Left ventricle myocardium inferior (tissue), 1 donor: ENCODE measurements around the gene CCM2. TPM values are rescaled to one million over a fixed set of nuclear protein-coding genes. Genes with fewer than 3 reads are reported as not detected.

ENCODE experiments used
- DNase-seq: peaks from one replicate; pipeline ENCODE4 v3.0.0-alpha.2; 2020
- H3K27ac ChIP-seq: fragments of 200-600 bp; replicated peaks from 2 replicates; pipeline ENCODE4 v1.8.0; 2021
- H3K27me3 ChIP-seq: fragments of 200-600 bp; 2 replicates; pipeline ENCODE4 v1.8.0; 2021; ENCODE audit warnings: low read depth
- H3K36me3 ChIP-seq: fragments of 200-600 bp; 2 replicates; pipeline ENCODE4 v1.8.0; 2021
- H3K4me1 ChIP-seq: fragments of 200-600 bp; 2 replicates; pipeline ENCODE4 v1.8.0; 2021
- H3K4me3 ChIP-seq: fragments of 200-600 bp; 2 replicates; pipeline ENCODE4 v1.8.0; 2021; ENCODE audit warnings: mild to moderate bottlenecking, moderate library complexity
- H3K9me3 ChIP-seq: fragments of 200-600 bp; replicated peaks from 2 replicates; pipeline ENCODE4 v1.8.0; 2021
- intact Hi-C: fragments of 100-400 bp; cut with micrococcal nuclease; formaldehyde crosslinking; loops from one replicate; pipeline ENCODE4 v1.11.0; 2022
- total RNA-seq: library from RNA; stranded (reverse); fragmentation: NEBNext Ultra II Directional; extraction: Animal tissue kit (Norgen Biotek cat#: 25700); gene quantifications from one replicate; pipeline ENCODE4 v1.2.1, GENCODE V29; 2021
- TF ChIP-seq, protein P1 (sequence below): fragments of 200-600 bp; IDR thresholded peaks from 2 replicates; pipeline ENCODE4 v1.8.0; 2021; ENCODE audit warnings: antibody characterized with exemption, mild to moderate bottlenecking, borderline replicate concordance
- donor health status: DM: no; HTN: yes; CAD: no; lungs with severe emphysema.

The CCM2 gene
- total RNA-seq, 1 donor from 2014 or later: 24.5 TPM

DNA sequence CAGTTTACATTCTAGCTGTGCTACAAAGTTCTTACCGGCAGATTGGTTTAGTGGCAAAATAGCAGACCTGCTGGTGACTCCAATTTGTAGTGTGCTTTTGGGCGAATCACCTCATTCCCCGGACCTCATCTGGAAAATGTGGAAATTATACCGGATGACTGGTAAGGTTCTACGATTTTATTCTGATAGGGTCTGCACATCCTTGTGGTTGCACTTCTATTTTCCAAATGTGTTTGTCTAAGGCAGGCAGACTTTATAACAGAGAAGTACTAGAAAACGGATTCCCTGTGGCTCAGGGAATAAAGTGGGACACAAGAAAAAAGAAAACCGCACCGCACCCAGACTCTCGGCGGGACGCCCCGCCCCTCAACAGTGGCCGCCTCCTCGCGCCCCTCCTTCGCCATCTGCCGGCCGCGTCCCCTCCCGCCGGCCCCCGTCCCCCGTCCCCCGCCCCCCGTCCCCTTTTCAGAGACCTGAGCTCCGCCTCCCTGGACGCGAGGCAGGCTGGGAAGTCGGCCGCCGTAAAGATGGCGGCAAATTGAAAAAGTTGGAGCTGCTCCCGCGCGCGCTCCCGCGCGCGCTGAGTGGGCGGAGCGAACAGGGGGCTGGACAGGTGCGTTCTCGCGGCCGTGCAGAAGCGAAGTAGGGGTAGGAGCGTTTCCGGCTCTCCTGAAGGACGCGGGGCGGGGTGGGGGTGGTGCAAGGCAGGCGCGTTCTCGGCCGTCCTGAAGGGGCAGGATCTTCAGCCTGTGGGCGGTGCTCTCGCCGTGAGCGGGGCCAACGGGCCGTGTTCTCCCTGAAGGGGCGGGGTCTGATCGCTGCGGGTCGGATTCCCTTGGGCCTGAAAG, 532 bp upstream of the CCM2 start:
- peaks cover 31% of the 10 kb centered on the region for H3K4me1 ChIP-seq
- TF ChIP-seq, protein P1, sequence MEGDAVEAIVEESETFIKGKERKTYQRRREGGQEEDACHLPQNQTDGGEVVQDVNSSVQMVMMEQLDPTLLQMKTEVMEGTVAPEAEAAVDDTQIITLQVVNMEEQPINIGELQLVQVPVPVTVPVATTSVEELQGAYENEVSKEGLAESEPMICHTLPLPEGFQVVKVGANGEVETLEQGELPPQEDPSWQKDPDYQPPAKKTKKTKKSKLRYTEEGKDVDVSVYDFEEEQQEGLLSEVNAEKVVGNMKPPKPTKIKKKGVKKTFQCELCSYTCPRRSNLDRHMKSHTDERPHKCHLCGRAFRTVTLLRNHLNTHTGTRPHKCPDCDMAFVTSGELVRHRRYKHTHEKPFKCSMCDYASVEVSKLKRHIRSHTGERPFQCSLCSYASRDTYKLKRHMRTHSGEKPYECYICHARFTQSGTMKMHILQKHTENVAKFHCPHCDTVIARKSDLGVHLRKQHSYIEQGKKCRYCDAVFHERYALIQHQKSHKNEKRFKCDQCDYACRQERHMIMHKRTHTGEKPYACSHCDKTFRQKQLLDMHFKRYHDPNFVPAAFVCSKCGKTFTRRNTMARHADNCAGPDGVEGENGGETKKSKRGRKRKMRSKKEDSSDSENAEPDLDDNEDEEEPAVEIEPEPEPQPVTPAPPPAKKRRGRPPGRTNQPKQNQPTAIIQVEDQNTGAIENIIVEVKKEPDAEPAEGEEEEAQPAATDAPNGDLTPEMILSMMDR: peak; percentile 24
- H3K27me3 ChIP-seq: no peaks in the 10 kb centered on the region
- peak overlapping the region; percentile 89 for H3K27ac ChIP-seq
- peak overlapping the region; percentile 80 for H3K4me3 ChIP-seq
- intact Hi-C loops: no loop called here
- no peaks in the 10 kb centered on the region for H3K9me3 ChIP-seq
- peak; percentile 99 for DNase-seq
- no peaks in the 10 kb centered on the region for H3K36me3 ChIP-seq

- Histone ChIP-seq H3K36me3 (no peaks in the 10 kb centered on the region), H3K4me1 (peaks cover 40% of the 10 kb centered on the region), H3K27ac (peak overlapping the region; percentile 89), H3K9me3 (no peaks in the 10 kb centered on the region), H3K27me3 (no peaks in the 10 kb centered on the region), H3K4me3 (peak overlapping the region; percentile 80)
- intact Hi-C loops: no loop called here
- no peak for DNase-seq
- TF ChIP-seq, protein P1: no peak
Measured at GRCh38 chr7:45001138-45001694, 1.2 kb downstream of the CCM2 start.

- H3K27me3 ChIP-seq: no peaks in the 10 kb centered on the region
- intact Hi-C loops: no loop called here
- H3K4me1 ChIP-seq: peaks cover 44% of the 10 kb centered on the region
- H3K36me3 ChIP-seq: no peaks in the 10 kb centered on the region
- H3K27ac ChIP-seq: peak overlapping the region; percentile 89
- H3K4me3 ChIP-seq: no peak overlapping the region
- TF ChIP-seq, protein P1: no peak
- DNase-seq: no peak
- H3K9me3 ChIP-seq: no peaks in the 10 kb centered on the region
Measured at GRCh38 chr7:45001826-45002225, 1.8 kb downstream of the CCM2 start.

DNA sequence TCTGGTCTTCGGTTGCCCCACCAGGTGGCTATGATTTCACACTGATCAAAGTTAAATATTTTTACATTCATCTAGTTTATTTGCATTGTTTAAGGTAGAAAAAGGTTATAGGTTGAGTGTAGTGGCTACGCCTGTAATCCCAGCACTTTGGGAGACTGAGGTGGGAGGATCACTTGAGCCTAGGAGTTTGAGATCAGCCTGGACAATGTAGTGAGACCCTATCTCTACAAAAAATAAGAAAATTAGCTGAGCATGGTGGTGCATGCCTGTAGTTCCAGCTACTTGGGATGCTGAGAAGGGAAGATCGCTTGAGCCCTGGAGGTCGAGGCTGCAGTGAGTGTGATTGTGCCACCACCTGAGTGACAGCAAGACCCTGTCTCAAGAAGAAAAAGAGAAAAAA, 3.8 kb downstream of the CCM2 start:
- intact Hi-C loops: no loop called here
- TF ChIP-seq, protein P1: no peak
- no peaks in the 10 kb centered on the region for H3K9me3 ChIP-seq

GRCh38 chr7:45007106-45007505, 7.1 kb downstream of the CCM2 start:
- H3K36me3 ChIP-seq: peaks cover 7% of the 10 kb centered on the region
- H3K4me1 ChIP-seq: peaks cover 26% of the 10 kb centered on the region
- TF ChIP-seq, protein P1: no peak
- DNase-seq: no peak
- no peaks in the 10 kb centered on the region for H3K9me3 ChIP-seq
- H3K27ac ChIP-seq: no peak overlapping the region
- H3K27me3 ChIP-seq: no peaks in the 10 kb centered on the region
- H3K4me3 ChIP-seq: no peak overlapping the region
- intact Hi-C loops: no loop called here

More for the DNA sequence above, 3.8 kb downstream of the CCM2 start:
- Histone ChIP-seq H3K4me1 (peaks cover 48% of the 10 kb centered on the region), H3K27ac (no peak overlapping the region), H3K4me3 (no peak overlapping the region), H3K36me3 (no peaks in the 10 kb centered on the region), H3K27me3 (no peaks in the 10 kb centered on the region)
- DNase-seq: no peak
